Immature natural killer cell (primary cell): ENCODE results near the gene MTHFD1L. TPM values are rescaled to one million over a fixed set of nuclear protein-coding genes. Genes with fewer than 3 reads are reported as not detected.

Experiments used
- DNase-seq, 3 donors: peaks; one replicate each; pipeline ENCODE4 v3.0.0; 2022; ENCODE audit warnings: mixed read lengths in 1 of 3
- H3K27ac Mint-ChIP-seq, 6 donors: one replicate each; pipeline ENCODE4 v1.8.0; 2020; ENCODE audit warnings: mixed read lengths in 6 of 6, mild to moderate bottlenecking in 5 of 6, inconsistent platforms in 4 of 6, moderate library complexity in 3 of 6
- H3K27me3 Mint-ChIP-seq, 3 donors: one replicate each; pipeline ENCODE4 v1.8.0; 2020 to 2021; ENCODE audit warnings: low read depth in 3 of 3, mild to moderate bottlenecking in 3 of 3, mixed read lengths in 3 of 3, moderate library complexity in 3 of 3, inconsistent platforms in 1 of 3
- H3K36me3 Mint-ChIP-seq, 3 donors: one replicate each; pipeline ENCODE4 v1.8.0; 2020; ENCODE audit warnings: mixed read lengths in 3 of 3, inconsistent platforms in 2 of 3, mild to moderate bottlenecking in 2 of 3
- H3K4me1 Mint-ChIP-seq, 2 donors: one replicate each; pipeline ENCODE4 v1.8.0; 2020; ENCODE audit warnings: inconsistent platforms in 2 of 2, mild to moderate bottlenecking in 2 of 2, mixed read lengths in 2 of 2, moderate library complexity in 1 of 2
- H3K4me3 Mint-ChIP-seq, 5 donors: one replicate each; pipeline ENCODE4 v1.8.0; 2020; ENCODE audit warnings: mild to moderate bottlenecking in 5 of 5, mixed read lengths in 5 of 5, inconsistent platforms in 3 of 5, moderate library complexity in 3 of 5
- H3K9me3 Mint-ChIP-seq, 6 donors: one replicate each; pipeline ENCODE4 v1.8.0; 2020; ENCODE audit warnings: mild to moderate bottlenecking in 6 of 6, mixed read lengths in 6 of 6, inconsistent platforms in 4 of 6, moderate library complexity in 3 of 6
- polyA plus RNA-seq, 3 donors: library from polyadenylated mRNA; unstranded; fragments of 300-500 nt; fragmentation: Illumina TruSeq; gene quantifications; one replicate each; pipeline ENCODE4 v1.2.3, GENCODE V29; 2021

The MTHFD1L gene
- polyA plus RNA-seq, 3 donors from 2014 or later: 0.79 to 1.8 (median 1.6) TPM

DNA sequence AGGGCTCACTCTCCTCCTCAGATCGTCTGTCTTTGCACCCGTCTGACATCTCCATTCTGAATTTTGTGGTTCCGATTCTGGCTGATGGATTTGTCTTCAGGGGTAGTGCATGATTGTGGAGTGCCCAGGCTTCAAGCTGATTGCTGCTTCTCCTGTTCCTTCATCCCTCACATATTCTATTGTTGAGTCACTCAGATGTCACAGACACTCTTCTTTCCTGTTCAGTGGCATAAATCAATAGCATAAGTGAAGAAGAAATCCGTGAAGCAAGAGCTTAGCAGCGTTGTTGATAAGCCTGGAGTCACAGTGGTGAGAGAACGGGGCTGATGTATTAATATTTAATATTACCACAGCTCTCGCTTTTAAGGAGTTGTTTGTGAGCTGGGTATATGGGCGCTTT lies 152.5 kb downstream of the MTHFD1L start:
- Mint-ChIP-seq H3K4me3 (no peak overlapping the region), H3K36me3 (peaks cover 0 to 3% (median 0%) of the 10 kb centered on the region in 3 donors), H3K4me1 (no peaks in the 10 kb centered on the region), H3K27ac (no peak overlapping the region), H3K9me3 (no peaks in the 10 kb centered on the region), H3K27me3 (peaks cover 0 to 1% (median 0%) of the 10 kb centered on the region in 3 donors)
- no peak for DNase-seq

DNA sequence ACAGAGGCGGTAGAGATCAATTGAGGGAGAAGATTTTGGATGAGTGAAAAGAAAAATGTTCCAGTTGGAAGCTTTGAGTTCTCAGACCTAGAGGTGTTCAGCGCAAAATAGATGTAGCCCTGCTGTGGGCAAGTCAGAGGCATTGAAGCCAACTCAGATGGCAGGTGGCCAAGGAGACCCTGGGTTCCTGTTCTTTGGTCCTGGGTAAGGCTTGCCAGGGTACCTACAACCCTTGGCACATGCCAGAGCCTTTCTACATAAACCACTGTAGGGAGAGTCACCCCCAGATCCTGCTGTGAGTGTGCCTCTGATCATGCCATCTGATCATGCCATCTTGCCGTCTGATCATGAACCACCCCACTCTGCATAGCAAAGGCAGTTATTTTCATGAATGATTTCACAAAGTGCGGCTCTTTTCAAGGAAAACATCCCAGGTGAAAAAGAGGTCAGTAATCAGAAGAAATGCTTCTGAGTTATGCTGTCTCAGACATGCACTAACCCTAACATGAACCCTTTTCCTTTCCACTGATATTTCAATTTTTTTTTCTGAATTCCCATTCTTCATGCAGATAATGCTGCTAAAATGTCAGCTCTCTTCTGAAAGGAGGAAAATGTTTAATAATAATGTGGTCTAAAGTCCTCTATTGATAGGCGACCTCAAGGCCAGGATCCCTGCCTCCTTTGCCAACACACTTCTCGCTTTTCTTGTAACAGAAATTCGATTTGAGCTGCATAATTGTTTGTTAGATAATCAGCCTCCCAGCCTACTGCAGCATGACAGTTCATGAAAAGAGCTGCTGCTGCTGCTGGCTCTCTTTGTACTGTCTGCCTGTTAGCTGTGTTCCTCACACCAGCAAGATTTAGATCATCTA lies 153.6 kb downstream of the MTHFD1L start:
- DNase-seq: no peak
- H3K27ac Mint-ChIP-seq: no peak overlapping the region
- no peaks in the 10 kb centered on the region for H3K9me3 Mint-ChIP-seq
- H3K36me3 Mint-ChIP-seq: peaks cover 0 to 3% (median 0%) of the 10 kb centered on the region in 3 donors
- no peaks in the 10 kb centered on the region for H3K4me1 Mint-ChIP-seq
- no peak overlapping the region for H3K4me3 Mint-ChIP-seq
- H3K27me3 Mint-ChIP-seq: peaks cover 0 to 1% (median 0%) of the 10 kb centered on the region in 3 donors

DNA sequence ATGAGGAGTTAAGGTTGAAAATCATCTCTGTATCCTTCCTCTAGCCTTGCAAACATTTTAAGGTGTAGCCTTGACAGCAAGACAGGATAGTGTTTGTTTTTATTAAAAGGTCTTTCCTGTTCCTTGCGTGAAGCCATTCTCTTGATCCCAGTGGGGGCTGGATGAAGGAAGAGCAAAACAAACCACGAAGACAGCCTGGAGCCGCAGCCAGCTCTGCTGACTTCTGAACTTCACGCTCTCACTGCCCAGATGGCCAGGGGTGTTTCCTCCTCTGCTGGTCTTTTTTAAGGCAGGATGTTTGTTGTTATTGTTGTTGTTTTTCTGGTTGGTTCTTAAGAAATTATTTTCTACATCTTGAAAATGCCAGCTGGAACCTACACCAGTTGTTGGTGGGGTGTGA lies 156.4 kb downstream of the MTHFD1L start:
- no peak for DNase-seq
- Mint-ChIP-seq H3K36me3 (peaks cover 0 to 3% (median 0%) of the 10 kb centered on the region in 3 donors), H3K27me3 (peaks cover 0 to 2% (median 0%) of the 10 kb centered on the region in 3 donors), H3K9me3 (no peaks in the 10 kb centered on the region), H3K27ac (no peak overlapping the region), H3K4me1 (no peaks in the 10 kb centered on the region), H3K4me3 (no peak overlapping the region)

DNA sequence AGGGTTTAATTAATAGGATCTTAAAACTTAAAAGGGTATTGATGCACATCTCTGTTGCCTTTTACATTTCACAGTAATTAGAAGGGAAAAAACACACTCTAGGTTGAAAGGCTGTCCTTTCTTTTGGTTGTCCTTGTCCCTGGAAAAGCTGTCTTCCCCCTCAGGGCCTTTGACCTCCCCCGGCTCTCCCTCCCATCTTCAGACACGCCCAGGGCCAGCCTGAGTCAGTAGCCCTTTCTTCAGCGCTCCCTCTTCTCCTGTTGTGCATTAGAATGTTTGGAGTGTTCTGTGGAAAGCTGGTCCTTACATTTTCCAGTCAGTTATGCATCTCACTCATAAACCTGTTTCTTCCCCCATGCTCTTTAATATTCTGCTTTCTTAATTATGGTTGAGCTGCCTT lies 157.0 kb downstream of the MTHFD1L start:
- H3K27ac Mint-ChIP-seq: no peak overlapping the region
- peaks cover 0 to 2% (median 0%) of the 10 kb centered on the region in 3 donors for H3K27me3 Mint-ChIP-seq
- H3K4me1 Mint-ChIP-seq: no peaks in the 10 kb centered on the region
- no peak overlapping the region for H3K4me3 Mint-ChIP-seq
- H3K9me3 Mint-ChIP-seq: no peaks in the 10 kb centered on the region
- H3K36me3 Mint-ChIP-seq: peaks cover 0 to 6% (median 0%) of the 10 kb centered on the region in 3 donors
- no peak for DNase-seq

DNA sequence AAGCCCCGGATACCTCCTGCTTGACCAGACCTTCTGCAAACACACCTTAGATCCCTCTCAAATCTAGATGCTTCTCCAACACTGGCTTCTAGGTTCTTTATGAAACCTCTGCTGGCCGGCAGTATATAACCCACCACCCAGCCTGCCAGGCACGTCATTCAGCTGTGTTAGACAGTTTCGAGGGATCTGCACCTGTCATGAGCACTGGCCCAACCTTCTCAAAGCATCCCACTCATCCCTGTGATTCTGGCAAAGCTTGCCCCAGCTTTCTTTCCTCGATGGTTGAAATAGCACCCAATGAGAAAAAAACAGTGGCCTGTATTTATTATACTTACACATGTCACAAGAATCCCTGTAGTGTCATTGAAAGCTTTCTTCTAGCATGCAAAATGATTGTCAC lies 157.8 kb downstream of the MTHFD1L start:
- peaks cover 0 to 2% (median 0%) of the 10 kb centered on the region in 3 donors for H3K27me3 Mint-ChIP-seq
- H3K9me3 Mint-ChIP-seq: no peaks in the 10 kb centered on the region

DNA sequence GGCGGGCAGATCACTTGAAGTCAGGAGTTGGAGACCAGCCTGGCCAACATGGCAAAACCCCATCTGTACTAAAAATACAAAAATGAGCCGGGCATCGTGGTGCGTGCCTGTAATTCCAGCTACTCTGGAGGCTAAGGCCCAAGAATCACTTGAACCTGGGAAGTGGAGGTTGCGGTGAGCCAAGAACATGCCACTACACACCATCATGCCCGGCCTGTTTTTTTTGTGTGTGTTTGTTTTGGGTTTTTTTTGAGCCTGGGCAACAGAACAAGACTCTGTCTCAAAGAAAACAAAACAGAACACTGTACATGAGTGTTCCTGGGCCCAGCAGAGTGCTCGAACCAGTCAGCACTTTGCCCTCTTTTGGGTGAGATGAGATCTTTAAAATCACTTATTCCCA lies 159.1 kb downstream of the MTHFD1L start:
- no peak for DNase-seq
- Mint-ChIP-seq H3K27me3 (peaks cover 0 to 2% (median 0%) of the 10 kb centered on the region in 3 donors), H3K27ac (no peak overlapping the region), H3K9me3 (no peaks in the 10 kb centered on the region), H3K36me3 (peaks cover 0 to 6% (median 0%) of the 10 kb centered on the region in 3 donors), H3K4me1 (peaks cover 6% of the 10 kb centered on the region in 2 donors), H3K4me3 (no peak overlapping the region)

More for the DNA sequence above, 157.8 kb downstream of the MTHFD1L start:
- Mint-ChIP-seq H3K36me3 (peaks cover 0 to 6% (median 0%) of the 10 kb centered on the region in 3 donors), H3K4me3 (no peak overlapping the region), H3K4me1 (peaks cover 3% of the 10 kb centered on the region in 2 donors), H3K27ac (no peak overlapping the region)
- no peak for DNase-seq

DNA sequence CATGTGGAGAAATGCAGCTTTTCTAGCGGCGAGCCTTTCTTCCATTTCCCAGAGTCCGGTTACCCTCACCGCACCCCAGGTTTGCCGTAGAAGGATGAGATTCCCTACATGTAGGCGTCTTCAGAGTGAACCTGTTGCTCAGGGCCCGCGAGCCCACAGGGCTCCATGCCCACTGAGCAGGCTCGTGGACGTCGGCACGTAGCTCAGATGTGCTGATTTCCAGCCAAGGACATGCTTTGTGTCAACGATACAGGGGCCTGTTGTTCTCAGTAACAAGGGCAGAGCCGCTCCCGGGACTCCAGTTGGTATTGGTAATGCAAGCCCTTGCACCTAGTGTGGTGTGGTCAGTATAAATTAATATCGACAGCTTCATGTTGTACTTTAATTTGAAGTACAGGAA lies 159.6 kb downstream of the MTHFD1L start:
- H3K36me3 Mint-ChIP-seq: peaks cover 0 to 6% (median 0%) of the 10 kb centered on the region in 3 donors
- no peak for DNase-seq
- H3K27ac Mint-ChIP-seq: no peak overlapping the region
- peaks cover 6% of the 10 kb centered on the region in 2 donors for H3K4me1 Mint-ChIP-seq
- H3K9me3 Mint-ChIP-seq: no peaks in the 10 kb centered on the region
- H3K27me3 Mint-ChIP-seq: peaks cover 0 to 2% (median 0%) of the 10 kb centered on the region in 3 donors
- H3K4me3 Mint-ChIP-seq: no peak overlapping the region

DNA sequence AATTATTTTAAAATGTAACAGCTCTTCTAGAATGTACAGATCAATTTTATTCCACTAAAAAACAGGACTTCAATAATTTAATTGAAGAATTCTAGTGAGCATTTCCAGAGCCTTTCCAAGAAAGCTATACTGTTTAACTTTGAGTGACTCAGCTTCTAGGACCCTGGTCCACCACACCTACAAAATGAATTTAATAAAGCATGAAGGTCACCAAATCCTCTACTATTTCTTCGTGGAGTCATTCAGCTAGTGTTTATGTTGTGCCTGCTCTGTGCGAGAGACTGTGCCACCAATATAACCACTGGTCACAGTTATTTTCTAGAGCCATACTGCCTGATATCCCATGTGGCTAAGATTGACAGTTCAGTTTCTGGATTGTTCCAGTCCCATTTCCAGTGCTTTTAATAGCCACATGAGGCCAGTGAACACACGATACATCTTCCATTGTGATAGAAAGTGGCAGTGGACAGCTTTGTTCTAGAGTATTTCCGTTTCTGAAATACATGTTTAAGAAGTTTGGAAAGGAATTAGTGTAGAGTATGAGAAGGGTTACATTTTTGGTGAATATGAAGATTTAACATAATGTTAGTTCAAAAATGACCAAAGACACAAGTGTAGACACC lies 160.7 kb downstream of the MTHFD1L start:
- no peak overlapping the region for H3K4me3 Mint-ChIP-seq
- H3K27ac Mint-ChIP-seq: no peak overlapping the region
- peaks cover 0 to 2% (median 0%) of the 10 kb centered on the region in 3 donors for H3K27me3 Mint-ChIP-seq
- peaks cover 6% of the 10 kb centered on the region in 2 donors for H3K4me1 Mint-ChIP-seq
- DNase-seq: no peak
- peaks cover 0 to 6% (median 0%) of the 10 kb centered on the region in 3 donors for H3K36me3 Mint-ChIP-seq
- H3K9me3 Mint-ChIP-seq: no peaks in the 10 kb centered on the region

DNA sequence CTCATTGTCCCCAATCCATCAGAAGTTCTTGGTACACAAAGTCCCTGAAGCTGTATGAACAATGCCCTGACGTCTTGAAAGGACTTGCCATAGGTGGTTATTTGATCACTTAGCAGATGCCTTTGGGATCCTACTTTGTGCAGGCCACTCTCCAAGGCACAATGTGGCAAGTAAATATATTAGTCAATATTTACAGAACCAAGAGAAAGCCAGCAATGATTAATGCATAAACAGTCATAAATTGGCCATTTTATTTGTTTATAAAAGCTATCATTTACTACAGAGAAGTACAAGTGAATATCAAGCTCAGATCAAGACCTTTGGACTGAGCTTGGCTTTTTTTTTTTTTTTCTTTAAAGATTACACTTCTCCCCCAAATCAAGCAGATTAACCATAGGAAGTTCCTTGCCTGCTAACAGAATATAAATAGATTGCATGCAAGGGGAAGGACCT lies 161.8 kb downstream of the MTHFD1L start:
- Mint-ChIP-seq H3K4me1 (peaks cover 6% of the 10 kb centered on the region in 2 donors), H3K4me3 (no peak overlapping the region), H3K27ac (peak overlapping the region in 1 of 6 donors; percentile 15), H3K36me3 (peaks cover 0 to 6% (median 0%) of the 10 kb centered on the region in 3 donors), H3K9me3 (no peaks in the 10 kb centered on the region), H3K27me3 (peaks cover 0 to 2% (median 0%) of the 10 kb centered on the region in 3 donors)
- no peak for DNase-seq

DNA sequence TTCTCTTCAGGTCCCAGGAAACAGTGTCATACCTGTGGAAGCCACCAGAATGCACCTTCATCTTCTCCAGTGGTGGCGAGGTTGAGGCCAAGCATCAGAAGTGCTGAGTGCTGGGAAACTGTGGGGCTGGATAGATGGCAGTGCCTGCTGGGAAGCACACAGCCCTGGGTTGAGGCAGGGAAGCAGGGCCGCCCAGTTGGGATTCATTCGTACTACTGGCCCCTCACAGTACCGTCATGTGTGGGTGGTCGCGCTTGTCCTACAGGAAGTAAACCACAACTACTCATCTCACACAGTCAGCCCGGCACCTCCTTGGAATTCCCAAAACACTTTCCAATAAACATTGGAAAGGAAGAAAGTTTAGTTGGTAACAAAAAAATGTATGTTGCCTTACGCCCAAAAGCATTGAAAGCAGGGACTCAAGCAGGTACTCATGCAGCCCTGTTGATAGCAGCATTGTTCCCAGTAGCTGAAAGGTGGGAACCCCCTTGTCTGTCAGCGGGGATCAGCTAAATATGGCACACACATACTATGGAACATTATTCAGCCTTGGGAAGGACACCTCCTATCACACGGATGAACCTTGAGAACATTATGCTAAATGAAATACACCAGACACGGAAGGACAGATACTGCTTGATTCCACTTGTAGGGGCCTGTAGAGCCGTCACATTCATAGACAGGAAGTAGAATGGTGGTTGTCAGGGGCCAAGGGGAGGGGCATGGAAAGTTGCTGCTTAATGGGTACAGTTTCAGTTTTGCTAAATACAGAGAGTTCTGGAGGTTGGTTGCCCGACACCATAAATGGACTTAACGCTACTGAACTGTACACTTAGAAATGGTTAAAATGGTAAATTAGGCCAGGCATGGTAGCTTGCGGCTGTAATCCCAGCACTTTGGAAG lies 162.7 kb downstream of the MTHFD1L start:
- DNase-seq: peak in 1 of 3 donors; percentile 6

DNA sequence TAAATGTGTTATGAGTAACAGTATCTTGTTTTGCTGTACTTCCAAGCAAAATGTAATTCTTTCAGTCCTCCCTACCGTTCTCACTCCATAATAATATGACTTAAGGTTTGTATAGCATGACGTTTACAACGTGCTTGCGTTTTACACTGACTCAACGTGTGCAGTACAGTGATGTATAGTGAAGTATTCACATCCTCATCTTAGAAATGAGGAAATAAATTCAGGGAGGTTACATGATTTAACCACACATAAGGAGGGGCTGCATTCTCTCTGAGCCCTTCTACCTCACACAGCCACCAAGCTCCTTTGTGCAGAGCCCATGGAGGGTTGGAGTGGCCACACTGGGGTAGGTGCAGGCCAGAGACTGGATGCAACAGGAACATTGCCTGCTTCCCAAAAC lies 164.5 kb downstream of the MTHFD1L start:
- no peak overlapping the region for H3K27ac Mint-ChIP-seq
- H3K4me3 Mint-ChIP-seq: no peak overlapping the region
- DNase-seq: no peak
- H3K27me3 Mint-ChIP-seq: peaks cover 0 to under 1% (median 0%) of the 10 kb centered on the region in 3 donors
- no peaks in the 10 kb centered on the region for H3K9me3 Mint-ChIP-seq
- H3K4me1 Mint-ChIP-seq: peaks cover 6% of the 10 kb centered on the region in 2 donors
- H3K36me3 Mint-ChIP-seq: peaks cover 0 to 8% (median 0%) of the 10 kb centered on the region in 3 donors

More for the DNA sequence above, 162.7 kb downstream of the MTHFD1L start:
- Mint-ChIP-seq H3K4me1 (peaks cover 6% of the 10 kb centered on the region in 2 donors), H3K36me3 (peaks cover 0 to 3% (median 0%) of the 10 kb centered on the region in 3 donors), H3K9me3 (no peaks in the 10 kb centered on the region), H3K4me3 (peak overlapping the region in 2 of 5 donors; percentile 25 to 35), H3K27me3 (peaks cover 0 to 2% (median 0%) of the 10 kb centered on the region in 3 donors), H3K27ac (peak overlapping the region in 1 of 6 donors; percentile 21)

DNA sequence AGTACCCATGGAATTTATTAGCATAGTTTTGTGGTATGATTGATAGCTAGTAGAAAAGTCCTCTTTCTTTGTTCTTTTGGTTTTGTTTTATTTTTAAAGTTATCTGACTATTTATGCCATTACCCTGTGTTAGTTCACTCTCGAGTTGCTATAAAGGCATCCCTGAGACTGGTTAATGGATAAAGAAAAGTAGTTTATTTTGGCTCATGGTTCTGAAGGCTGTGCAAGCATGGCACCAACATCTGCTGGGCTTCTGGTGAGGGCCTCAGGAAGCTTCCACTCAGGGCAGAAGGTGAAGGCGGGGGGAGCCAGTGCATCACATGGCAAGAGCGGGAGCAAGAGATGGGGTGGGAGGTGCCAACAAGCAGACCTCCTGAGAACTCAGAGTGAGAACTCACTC lies 166.5 kb downstream of the MTHFD1L start:
- H3K36me3 Mint-ChIP-seq: peaks cover 0 to 7% (median 0%) of the 10 kb centered on the region in 3 donors
- H3K27ac Mint-ChIP-seq: no peak overlapping the region
- H3K4me3 Mint-ChIP-seq: no peak overlapping the region
- peaks cover 6% of the 10 kb centered on the region in 2 donors for H3K4me1 Mint-ChIP-seq
- DNase-seq: no peak
- H3K27me3 Mint-ChIP-seq: peaks cover 0 to under 1% (median 0%) of the 10 kb centered on the region in 3 donors
- no peaks in the 10 kb centered on the region for H3K9me3 Mint-ChIP-seq
